NCI-H524 (cell line): ENCODE data around the gene SORCS3.

ENCODE experiments used
- DNase-seq, 2 experiments: peaks; one replicate each; lab custom pipeline; 2025; lab: John Stamatoyannopoulos, UW

SORCS3 gene

GRCh38 chr10:105266966-105267539, 626.0 kb downstream of the SORCS3 start:
- no peak for DNase-seq

GRCh38 chr10:105268961-105269360, 627.9 kb downstream of the SORCS3 start:
- DNase-seq: no peak

- no peak for DNase-seq
Measured at GRCh38 chr10:105269689-105270088, 628.6 kb downstream of the SORCS3 start.

- DNase-seq: no peak
Measured at GRCh38 chr10:105274556-105275070, 633.5 kb downstream of the SORCS3 start.

- DNase-seq: no peak
Measured at GRCh38 chr10:105278439-105278838, 637.3 kb downstream of the SORCS3 start.

GRCh38 chr10:105279101-105279500, 638.0 kb downstream of the SORCS3 start:
- no peak for DNase-seq

GRCh38 chr10:105280895-105281294, 639.8 kb downstream of the SORCS3 start:
- DNase-seq: no peak

GRCh38 chr10:105284476-105285215, 643.6 kb downstream of the SORCS3 start:
- no peak for DNase-seq

GRCh38 chr10:105288026-105288425, 646.9 kb downstream of the SORCS3 start:
- no peak for DNase-seq

GRCh38 chr10:105288613-105289012, 647.5 kb downstream of the SORCS3 start:
- no peak for DNase-seq

- DNase-seq: no peak
Measured at GRCh38 chr10:105291571-105291970, 650.5 kb downstream of the SORCS3 start.

- DNase-seq: no peak
Measured at GRCh38 chr10:105292236-105292635, 651.1 kb downstream of the SORCS3 start.
